ENCODE data around the gene DCPS. TPM values are rescaled to one million over a fixed set of nuclear protein-coding genes. Genes with fewer than 3 reads are reported as not detected.

Gene DCPS
- total RNA-seq, 1 experiment from 2014 or later: 52.6 TPM

DNA sequence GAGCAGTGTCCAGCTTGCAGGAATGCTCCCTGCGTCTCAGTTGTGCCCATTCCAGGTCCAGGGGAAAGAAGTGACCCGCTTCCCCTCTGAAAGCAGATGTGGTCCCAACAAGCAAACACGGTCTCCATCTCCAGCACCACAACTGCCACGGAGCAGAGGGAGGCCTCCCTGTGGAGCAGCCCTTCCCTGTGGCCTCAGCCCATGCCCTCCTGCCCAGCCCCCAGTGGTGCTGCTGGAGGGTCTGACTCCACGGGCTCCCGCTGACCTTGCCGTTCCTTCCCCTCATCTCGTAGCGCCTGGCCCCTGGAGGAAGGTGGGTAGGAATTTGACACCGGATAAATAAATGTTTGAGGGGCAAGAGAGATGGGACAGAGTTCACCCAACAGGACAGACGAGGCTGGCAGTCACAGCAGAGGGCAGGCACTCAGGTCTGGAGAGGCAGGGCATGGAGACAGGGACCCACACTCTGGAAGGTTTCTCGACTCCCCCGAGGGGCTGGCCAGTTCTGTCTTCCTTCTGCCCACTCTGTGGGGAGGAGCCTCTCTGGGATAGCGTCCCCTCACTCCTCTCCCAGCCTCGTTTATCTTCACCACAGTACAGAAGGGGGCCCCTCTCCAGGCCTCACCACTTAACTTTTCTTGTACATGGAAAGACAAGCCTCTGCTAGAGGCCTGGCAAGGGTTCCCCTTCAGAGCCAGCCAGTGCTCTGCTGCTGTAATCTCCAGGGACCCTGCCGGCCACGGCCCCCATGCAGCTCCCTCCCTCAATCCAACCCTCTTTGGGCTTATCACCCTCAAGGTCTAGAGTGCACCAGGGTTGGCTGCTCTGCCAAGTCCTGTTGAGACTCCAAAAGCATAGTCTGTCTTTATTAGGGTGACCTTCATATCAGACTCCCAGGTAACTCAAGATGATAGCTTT is 44.1 kb downstream of the DCPS start:
- no peaks in the 10 kb centered on the region for H3K27me3 ChIP-seq (ENCODE audit: low read length)
- H3F3A ChIP-seq (ENCODE audit: low read length, unreplicated experiment): no peaks in the 10 kb centered on the region
- no peak for DNase-seq
- H3K9me3 ChIP-seq (ENCODE audit: low read length): no peaks in the 10 kb centered on the region
- H3K79me2 ChIP-seq (ENCODE audit: low read length): peaks cover 46% of the 10 kb centered on the region
- peaks cover 24% of the 10 kb centered on the region; the same call in 1 of the 2 replicates for H3K36me3 ChIP-seq (ENCODE audit: low read depth, low read length)
- no peak overlapping the region for H2AFZ ChIP-seq (ENCODE audit: low read length)
- no peaks in the 10 kb centered on the region for H3K9me2 ChIP-seq (replicated peaks; ENCODE audit: low read length)
- no TSS peak for BruUV-seq (replicated peaks)
- ATAC-seq: no peak
- H3K4me2 ChIP-seq (ENCODE audit: low read length): no peak overlapping the region
- H3K9ac ChIP-seq (ENCODE audit: low read length): no peak overlapping the region
- no peak overlapping the region for H3K4me3 ChIP-seq (ENCODE audit: low read length)
- ChIA-PET CTCF (no interaction called here), POLR2A (ENCODE audit: unreplicated experiment) (no interaction called here)
- TF ChIP-seq EZH2 (IDR thresholded peaks at IDR 0.05; ENCODE audit: low read length, unreplicated experiment): no peak
- TF ChIP-seq, protein P1, sequence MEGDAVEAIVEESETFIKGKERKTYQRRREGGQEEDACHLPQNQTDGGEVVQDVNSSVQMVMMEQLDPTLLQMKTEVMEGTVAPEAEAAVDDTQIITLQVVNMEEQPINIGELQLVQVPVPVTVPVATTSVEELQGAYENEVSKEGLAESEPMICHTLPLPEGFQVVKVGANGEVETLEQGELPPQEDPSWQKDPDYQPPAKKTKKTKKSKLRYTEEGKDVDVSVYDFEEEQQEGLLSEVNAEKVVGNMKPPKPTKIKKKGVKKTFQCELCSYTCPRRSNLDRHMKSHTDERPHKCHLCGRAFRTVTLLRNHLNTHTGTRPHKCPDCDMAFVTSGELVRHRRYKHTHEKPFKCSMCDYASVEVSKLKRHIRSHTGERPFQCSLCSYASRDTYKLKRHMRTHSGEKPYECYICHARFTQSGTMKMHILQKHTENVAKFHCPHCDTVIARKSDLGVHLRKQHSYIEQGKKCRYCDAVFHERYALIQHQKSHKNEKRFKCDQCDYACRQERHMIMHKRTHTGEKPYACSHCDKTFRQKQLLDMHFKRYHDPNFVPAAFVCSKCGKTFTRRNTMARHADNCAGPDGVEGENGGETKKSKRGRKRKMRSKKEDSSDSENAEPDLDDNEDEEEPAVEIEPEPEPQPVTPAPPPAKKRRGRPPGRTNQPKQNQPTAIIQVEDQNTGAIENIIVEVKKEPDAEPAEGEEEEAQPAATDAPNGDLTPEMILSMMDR (conservative IDR thresholded peaks at IDR 0.05; ENCODE audit: low read depth, low read length): no peak
- TF ChIP-seq EZH2phosphoT487 (IDR thresholded peaks at IDR 0.05; ENCODE audit: borderline replicate concordance, low read length): no peak
- peaks cover 25% of the 10 kb centered on the region for H3K4me1 ChIP-seq (ENCODE audit: insufficient read depth, low read length)
- intact Hi-C loops (cut with micrococcal nuclease): no loop called here
- H3K27ac ChIP-seq (ENCODE audit: low read length): no peak overlapping the region
- H4K20me1 ChIP-seq (ENCODE audit: low read length): no peaks in the 10 kb centered on the region

DNA sequence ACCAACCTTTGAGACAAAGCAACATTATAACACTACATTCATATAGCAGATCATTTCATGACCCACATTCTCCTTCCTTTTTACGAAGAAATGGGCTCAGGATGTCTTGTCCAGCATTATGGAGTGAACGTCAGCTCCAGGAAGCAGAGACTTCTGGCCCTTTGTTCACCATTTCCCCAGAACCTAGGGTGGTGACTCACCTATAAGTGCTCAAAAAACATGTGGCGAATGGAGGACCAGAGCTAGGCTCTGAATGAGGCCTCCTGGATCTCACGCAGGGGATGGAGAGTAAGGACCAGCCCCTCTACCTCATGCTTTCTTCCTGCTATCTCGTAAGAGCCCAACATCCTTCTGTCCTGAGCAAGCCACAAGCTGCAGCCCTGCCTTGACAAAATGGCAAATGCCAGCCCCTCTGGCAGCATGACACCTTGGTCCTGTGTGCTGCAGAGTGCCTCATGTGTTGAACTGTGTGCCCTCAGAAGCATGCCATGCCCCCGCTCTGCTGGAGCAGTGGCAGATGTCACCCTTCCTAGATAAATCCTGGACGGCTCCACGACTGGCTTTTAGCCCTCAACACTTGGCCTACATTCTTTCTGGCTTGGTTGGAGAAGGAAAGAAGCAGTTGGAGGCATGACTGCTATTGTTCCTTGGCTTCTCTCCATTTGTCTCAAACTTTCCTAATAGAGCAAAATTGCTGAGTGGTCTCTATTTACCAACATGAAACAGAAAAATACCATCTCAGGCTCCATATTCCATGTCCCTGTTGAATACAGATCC is 45.1 kb downstream of the DCPS start:
- Histone ChIP-seq H4K20me1 (ENCODE audit: low read length) (no peaks in the 10 kb centered on the region), H3K4me3 (ENCODE audit: low read length) (no peak overlapping the region), H2AFZ (ENCODE audit: low read length) (no peak overlapping the region), H3K36me3 (ENCODE audit: low read depth, low read length) (peaks cover 20% of the 10 kb centered on the region; the same call in 1 of the 2 replicates), H3K27ac (ENCODE audit: low read length) (no peak overlapping the region), H3K4me2 (ENCODE audit: low read length) (no peak overlapping the region), H3K27me3 (ENCODE audit: low read length) (no peaks in the 10 kb centered on the region), H3K9me3 (ENCODE audit: low read length) (no peaks in the 10 kb centered on the region), H3K9me2 (replicated peaks; ENCODE audit: low read length) (no peaks in the 10 kb centered on the region), H3F3A (ENCODE audit: low read length, unreplicated experiment) (no peaks in the 10 kb centered on the region), H3K9ac (ENCODE audit: low read length) (no peak overlapping the region), H3K4me1 (ENCODE audit: insufficient read depth, low read length) (peaks cover 35% of the 10 kb centered on the region), H3K79me2 (ENCODE audit: low read length) (peaks cover 48% of the 10 kb centered on the region)
- BruUV-seq (replicated peaks): no TSS peak
- TF ChIP-seq, protein P1 (conservative IDR thresholded peaks at IDR 0.05; ENCODE audit: low read depth, low read length): no peak
- no peak for TF ChIP-seq EZH2phosphoT487 (IDR thresholded peaks at IDR 0.05; ENCODE audit: borderline replicate concordance, low read length)
- TF ChIP-seq EZH2 (IDR thresholded peaks at IDR 0.05; ENCODE audit: low read length, unreplicated experiment): no peak
- CTCF ChIA-PET: no interaction called here
- POLR2A ChIA-PET (ENCODE audit: unreplicated experiment): no interaction called here
- intact Hi-C loops (cut with micrococcal nuclease): no loop called here
- no peak for DNase-seq
- ATAC-seq: no peak

Measured in PC-3 (cell line).